Left renal cortex interstitium (tissue), 4 donors: ENCODE data around the gene CLDN14. TPM values are rescaled to one million over a fixed set of nuclear protein-coding genes. Genes with fewer than 3 reads are reported as not detected.

Experiments used
- DNase-seq, 4 donors: peaks; one replicate each; pipeline ENCODE4 v3.0.0-alpha.2; 2013; ENCODE audit warnings: low read depth in 4 of 4, low spot score in 2 of 4, missing footprints in 1 of 4
- polyA plus RNA-seq, 4 donors: library from polyadenylated mRNA; unstranded; fragments of 120-200 nt; gene quantifications; one replicate each; pipeline ENCODE4 v1.2.1, GENCODE V29; 2013; ENCODE audit not compliant: insufficient read length in 4 of 4

Gene CLDN14, protein sequence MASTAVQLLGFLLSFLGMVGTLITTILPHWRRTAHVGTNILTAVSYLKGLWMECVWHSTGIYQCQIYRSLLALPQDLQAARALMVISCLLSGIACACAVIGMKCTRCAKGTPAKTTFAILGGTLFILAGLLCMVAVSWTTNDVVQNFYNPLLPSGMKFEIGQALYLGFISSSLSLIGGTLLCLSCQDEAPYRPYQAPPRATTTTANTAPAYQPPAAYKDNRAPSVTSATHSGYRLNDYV
- 1 to 10 TPM; 2.5 to 5.2 (median 4.7) TPM for polyA plus RNA-seq

DNA sequence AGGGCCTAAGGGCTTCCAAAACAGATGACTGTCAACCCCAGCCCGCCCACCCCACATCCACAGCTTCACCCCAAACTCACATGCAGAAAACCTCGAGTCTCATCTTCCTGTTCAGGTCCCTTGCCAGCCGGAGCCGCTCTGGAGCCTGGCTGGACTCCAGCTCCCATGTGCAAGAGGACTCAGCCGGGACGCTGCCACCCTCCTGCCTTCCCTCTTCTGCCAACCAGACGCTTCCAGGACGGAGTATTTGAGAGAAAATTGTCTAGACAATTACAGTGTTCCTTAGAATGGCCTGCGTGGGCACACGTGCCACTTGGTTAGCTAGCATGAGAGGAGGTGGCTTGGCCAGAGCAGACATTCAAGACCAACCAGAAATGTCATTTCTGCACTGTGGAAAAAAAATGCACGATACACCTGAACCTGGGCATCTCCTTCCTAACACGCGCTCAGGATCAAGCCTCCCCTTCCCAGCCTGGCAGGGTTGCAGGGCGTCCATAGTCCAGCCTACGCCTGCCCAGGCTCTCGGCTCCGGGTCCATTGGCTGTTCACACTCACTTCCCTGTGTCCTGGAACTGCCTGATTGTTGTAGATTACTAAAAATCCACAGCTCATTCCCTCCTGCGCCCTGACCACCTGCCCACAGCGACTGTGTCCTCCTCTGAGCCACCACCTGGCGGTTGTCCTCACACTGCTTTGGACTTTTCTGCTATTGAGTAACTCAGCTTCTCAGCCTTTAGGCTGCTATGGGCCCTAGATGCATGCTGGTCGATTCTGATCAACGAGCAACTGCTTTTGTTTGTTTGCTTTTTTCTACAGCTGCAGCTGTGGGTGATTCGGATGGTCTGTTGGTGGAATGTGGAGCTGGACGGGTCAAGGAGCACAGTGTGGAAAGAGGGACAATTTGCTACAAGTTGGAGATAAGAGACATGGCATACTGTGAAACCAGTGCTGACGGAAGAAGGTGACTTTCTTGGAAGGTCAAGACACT lies at the start of gene CLDN14:
Gene CLDN14, minus strand, starts transcription at position 708 of the 988 bp plus-strand sequence. CDS start 18,427 bp downstream, outside the sequence.
- DNase-seq = no peak

DNA sequence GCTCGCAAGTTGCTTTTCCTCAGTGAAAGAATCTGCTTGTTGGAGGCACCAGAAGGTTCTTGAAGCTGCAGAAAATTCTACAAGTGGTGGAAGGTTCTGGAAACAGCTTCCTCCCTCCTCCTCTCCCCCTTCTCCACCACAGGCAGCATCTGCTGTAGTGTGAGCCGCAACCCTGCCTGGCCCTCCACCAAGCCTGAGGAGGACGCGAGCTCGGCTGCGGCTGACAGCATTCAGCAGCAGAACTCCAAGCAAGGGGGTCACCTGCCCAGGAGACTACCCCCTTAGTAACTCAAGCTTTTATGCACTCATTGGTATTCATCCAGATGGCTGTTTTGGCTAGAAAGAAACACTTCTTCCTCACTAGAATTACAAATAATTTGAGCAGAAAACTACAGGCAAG lies 48.8 kb upstream of the CLDN14 start:
- no peak for DNase-seq

DNA sequence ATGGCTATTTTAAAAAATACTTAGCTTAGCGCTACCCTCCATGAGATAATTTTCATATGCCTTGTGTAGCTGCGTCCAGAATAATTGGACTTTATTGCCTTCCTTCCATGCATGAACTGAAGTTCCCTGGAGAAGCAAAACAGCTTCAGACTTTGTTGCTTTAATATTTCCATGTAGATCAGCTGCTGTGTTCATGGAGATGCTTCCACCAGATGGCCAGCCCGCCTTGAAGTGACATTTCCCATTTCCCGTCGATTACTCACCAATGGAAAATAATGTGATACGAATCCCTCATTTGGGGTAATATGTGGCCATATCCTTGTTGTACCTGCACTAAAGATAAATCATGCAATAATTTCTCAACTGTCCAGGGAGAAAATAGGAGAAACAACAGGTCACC lies 47.4 kb upstream of the CLDN14 start:
- no peak for DNase-seq

DNA sequence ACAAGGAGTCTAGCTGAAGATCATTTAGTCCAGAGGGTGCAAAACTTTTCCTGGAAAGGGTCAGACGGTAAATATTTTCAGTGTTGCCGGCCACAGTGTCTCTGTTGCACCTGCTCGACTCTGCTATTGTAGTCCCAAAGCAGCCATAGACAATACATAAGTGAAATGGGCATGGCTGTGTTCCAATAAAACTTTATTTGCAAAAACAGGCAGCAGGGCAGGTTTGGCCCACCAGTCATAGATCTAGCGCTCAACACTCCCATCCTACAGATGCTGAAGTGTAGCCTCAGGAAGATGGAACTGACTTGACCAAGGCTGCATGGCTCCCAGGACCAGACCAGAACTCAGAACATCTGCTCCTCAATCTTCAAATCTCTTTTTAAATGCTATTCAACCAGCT lies 46.2 kb upstream of the CLDN14 start:
- DNase-seq = no peak

DNA sequence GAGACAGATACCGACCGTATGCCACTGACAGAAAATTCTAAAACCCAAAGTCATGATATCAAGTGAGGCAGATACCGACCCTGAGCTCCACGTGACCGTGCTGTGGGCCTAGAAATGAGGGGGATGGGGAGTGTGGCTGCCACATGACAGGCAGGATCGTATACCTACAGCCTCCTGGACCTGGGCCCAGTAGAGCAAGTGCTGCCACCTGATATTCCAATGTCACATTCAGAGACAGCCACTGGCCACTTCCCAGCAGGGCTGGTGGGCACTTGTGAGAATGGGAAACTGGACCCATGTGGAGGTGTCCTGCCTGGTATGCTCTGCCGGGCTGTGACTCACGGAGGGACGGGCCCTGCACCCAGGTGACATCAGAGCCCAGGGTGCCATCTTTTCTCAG lies 44.6 kb upstream of the CLDN14 start:
- no peak for DNase-seq

DNA sequence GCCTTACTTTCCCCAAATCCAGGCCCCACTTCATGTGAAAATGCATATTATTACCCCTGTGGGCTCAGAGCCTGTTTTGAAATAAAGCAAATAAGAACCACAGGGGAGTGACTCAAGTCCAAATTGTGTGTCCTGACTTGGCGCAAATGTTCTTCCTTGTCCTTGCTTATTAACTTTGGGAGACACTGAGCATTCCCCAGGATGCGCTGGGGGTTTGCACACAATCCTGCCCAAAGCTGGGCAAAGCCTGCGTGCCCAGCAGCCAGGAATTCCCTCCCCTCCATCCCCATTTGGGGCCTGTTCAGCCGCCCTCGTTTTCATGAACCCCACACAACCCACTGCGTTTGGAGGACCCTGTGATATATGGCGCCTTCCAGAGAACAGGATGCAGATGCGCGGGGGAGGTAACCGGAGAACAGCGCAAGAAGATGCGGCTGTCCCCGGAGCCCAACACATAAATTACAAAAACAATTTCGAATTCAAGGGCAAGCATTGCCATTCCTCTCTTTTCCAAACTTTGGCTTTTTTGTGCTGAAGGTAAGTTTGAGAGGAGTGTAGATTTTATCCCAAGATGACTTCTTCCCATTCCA lies 42.4 kb upstream of the CLDN14 start:
- peak; percentile 50 to 70 (median 60) for DNase-seq

DNA sequence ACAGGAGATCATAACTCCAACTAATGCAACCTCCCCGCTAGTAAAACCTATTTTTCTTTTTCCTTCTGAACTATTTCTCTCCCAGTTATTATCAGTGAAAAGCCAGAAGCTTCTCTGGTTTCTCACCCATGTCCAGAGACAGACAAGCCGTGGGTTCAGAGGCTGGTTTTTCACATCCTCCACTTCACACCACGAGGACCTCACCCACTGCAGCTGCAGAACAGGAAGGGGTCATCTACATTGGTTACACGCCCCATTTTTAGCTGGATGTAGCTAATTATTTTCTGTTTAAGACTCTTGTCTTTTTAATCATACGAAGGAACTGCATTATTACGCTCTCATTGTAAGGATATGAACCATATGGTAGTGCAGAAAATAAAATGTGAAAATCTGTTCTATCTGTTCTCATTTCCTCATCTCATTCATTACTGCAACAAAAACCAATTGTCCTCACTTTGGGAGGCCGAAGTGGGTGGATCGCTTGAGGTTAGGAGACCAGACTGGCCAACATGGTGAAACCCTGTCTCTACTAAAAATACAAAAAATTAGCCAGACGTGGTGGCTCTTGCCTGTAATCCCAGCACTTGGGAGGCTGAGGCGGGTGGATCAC lies 39.1 kb upstream of the CLDN14 start:
- DNase-seq = no peak

DNA sequence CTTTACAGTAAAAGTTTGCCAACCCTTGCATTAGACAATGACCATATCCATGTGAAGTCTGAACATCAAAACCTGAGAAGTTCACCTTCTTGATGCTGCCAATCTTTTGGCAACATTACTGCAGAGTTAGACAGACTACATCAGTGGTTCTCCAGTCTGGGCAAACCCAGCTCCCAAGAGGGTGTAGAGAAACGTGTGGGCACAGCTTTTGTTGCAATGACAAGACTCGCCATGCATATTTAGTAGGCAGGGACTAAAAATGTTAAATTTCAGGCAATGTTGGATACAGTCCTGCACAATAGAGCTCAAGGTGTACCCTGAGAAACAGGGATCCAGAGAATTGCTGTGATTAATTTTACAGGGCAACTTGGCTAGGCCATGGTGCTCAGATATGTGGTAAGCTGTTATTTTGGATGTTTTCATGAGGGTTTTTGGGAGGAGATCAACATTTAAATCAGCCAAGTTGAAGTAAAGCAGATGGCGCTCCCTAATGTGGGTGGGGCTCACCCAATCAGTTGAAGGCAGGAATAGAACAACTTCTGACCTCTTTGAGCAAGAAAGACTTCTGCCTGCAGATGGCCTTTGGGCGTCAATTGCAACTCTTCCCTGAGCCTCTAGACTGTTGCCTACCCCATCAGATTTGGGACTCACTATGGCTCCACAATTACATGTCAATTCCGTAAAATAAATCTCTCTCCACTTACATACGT lies 37.6 kb upstream of the CLDN14 start:
- DNase-seq = no peak

DNA sequence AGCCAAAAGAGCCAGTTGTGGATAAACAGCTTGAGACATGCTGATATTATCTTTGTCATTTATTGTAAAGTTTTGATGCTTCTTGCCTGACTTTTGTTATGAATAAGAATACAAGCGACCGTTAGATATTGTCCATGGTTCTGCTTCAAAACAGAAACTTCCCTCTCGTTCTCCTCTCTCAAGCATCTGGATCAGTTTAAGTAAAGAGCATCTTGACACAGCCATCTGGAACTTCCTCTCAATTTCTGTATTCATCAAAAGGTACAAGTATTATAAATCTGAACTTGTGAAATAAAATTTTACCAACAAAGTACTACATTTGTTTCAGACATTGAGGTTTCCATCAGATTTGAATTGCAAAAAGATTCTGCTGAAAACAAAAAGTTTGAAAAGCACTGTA lies 36.4 kb upstream of the CLDN14 start:
- DNase-seq = no peak

DNA sequence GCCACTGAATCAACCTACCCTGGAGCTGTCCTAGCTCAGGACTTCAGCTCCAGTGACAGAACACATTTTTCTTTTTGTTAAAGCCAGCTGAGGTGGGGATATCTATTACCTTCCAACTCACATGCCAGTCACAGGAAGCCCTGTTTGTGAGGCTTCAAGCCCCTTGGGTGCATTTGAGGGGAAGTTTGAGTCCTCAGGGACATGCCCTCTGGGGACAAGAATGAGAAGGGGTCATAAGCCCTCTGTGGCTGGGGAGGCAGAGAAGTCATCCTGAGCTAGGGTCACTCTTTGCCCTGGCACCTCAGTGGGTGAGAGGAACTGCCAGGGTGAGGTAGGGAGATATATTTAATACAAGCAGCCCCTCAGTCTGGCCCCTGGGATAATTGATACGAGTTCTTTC lies 33.5 kb upstream of the CLDN14 start:
- DNase-seq = no peak

DNA sequence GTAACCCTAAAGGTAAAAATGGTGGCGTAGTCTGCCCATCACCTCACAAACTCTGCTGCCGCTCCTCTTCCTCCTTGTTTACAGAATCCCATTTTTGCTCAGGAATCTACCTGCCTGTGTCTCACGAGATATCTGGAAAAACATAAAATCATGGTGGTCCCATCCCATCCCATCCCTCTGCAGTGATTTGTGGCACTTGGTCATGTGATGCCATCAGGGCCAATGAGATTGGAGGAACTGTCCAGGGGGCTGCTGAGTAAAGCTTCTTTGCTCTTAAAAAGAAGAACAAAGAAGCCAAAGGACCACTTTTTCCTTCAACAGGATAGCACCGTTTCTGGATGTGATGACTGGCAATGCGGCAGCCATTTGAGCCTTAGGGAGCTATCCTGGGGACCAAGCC lies 33.0 kb upstream of the CLDN14 start:
- no peak for DNase-seq

DNA sequence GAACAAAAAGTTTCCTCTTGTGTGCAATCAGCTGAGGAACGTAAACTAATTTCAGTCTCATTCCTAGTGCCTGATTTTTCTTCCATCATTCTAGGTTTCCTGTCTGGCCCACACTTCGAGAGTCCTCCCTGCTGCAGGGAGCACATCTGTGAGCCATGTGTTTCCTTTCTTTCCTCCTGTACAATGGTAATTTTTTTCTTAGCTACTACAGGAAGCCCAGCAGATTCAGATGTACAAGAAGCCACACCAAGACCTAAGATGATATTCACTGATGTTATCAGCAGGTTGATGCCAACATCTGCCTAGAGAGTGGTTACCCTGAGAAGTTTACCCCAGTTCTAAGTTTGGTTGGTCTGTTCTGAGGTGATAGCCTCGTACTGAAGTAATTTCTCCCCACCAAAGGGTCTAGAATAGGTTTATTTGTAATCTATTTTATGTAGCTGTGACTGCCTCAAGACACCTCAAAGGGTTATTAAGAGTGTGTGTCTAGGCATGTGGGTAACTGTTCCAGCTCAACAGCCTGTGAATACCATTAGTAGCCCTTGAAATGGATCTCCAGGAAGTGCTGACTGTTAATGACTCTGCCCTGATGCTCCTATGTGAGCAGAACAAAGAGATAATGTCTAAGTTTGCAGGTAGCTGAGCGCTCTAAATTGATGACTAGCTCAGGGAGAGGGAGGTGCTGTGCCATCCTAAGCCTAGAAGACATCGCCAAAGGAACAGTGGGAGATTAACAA lies 31.7 kb upstream of the CLDN14 start:
- no peak for DNase-seq

DNA sequence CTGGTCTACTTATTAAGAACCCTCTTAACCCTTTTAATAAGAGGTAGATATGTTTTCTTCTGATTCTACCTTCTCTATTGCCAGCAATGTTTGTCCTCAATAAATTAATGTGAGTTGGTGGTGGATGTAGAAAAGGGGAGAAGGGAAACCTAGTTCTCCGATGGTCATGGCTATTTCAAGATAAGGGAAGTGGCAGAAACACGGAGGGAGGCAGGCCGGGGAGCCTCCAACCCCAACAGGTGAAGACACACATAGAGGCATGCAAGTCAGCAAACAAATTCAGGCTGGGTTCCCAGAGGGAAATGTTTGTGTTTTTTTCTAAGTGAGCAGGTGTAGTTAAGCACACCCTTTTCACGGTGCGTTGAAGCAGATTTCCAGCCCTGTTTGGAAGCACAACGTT lies 31.0 kb upstream of the CLDN14 start:
- no peak for DNase-seq

DNA sequence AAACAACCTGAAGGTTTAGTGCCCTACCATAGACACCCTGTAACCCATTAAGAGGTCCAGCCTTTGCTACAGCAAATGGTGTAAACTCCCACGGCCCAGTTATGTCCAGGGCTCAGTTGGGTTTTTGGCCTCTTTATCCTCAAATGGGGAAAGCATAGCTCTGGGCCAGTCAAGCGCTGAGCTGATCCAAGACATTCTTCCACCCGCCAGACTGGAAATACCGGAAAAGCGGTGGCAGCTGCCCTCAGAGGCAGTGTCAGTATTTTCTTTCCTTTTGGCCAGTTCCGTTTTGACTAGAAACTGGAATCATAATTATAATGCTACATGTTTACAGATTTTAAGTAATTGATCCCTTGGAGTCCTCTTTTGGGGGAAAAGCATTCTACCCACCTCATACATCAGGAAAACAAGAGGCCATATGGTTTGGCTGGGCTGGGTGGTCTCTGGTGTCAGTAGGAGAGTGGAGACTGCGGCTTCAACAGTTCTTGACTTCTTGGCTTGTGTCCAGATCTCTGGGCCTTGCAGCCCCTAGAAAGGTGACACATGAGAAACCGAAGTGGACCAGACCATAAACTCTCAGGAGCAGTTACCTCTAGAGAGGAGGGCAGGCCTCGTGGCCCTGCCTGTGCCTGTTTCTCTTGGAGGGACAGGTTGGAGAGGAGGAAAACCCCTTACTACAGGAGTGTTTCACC lies 30.2 kb upstream of the CLDN14 start:
- peak in 3 of 4 donors; percentile 48 to 73 (median 53) for DNase-seq

DNA sequence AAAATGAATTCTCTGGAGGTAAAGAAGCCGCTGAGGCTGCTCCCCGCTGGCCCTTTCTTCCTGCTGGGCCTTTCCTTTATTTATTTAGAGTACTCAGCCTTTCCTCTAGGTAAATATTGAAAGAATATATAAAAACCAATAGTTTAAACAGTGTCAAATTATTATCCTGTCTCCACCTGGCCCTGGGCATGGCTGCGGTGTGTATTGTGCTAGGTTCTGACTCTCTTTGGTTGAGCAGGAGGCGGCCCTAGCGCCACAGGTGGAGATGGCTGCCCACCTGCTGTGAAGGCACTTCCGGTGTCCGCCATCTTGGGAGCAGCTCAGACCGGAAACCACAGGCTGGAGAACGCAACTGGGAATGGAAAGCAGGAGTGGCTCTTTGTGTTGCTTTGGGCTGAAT lies 29.0 kb upstream of the CLDN14 start:
- DNase-seq = no peak

DNA sequence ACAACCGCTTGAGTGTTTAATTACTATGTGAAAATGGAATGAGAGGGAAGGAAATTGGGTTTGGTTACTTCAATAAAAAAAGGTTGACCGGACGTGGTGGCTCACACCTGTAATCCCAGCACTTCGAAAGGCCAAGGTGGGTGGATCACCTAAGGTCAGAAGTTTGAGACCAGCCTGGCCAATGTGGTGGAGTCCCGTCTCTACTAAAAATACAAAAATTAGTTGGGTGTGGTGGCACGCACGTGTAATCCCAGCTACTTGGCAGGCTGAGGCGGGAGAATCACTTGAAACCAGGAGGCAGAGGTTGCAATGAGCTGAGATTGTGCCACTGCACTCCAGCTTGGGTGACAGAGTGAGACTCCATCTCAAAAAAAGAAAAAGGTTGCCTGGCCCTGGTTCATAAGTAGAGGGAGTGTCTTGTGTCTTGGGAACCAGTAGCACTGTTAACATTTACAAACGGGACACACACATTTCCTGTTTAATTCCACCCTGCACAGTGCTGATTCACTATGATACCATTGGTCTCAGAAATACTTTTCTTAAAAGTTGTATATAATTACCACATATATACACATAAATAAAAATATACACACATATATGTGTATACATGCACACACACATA lies 27.6 kb upstream of the CLDN14 start:
- no peak for DNase-seq

DNA sequence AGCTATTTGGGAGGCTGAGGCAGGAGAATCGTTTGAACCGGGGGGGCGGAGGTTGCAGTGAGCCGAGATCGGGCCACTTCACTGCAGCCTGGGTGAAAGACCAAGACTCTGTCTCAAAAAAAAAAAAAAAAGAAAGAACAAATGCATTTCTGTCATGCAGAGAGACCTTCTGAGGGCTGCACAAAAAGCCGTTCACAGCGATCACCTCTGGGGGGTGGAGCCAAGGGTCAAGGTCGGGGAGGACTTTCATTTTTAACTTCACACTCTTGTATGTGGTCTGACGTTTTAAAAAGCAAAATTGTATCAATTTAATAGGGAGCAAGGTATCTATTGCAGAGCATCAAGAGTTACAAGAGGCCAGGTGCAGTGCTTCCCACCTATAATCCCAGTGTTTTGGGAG lies 26.6 kb upstream of the CLDN14 start:
- DNase-seq = no peak
